ENCODE measurements around the gene TET2. TPM values are rescaled to one million over a fixed set of nuclear protein-coding genes. Genes with fewer than 3 reads are reported as not detected.

The TET2 gene
- total and polyA plus RNA-seq, 2 donors from 2014 or later = 1.8 to 31.5 TPM

DNA sequence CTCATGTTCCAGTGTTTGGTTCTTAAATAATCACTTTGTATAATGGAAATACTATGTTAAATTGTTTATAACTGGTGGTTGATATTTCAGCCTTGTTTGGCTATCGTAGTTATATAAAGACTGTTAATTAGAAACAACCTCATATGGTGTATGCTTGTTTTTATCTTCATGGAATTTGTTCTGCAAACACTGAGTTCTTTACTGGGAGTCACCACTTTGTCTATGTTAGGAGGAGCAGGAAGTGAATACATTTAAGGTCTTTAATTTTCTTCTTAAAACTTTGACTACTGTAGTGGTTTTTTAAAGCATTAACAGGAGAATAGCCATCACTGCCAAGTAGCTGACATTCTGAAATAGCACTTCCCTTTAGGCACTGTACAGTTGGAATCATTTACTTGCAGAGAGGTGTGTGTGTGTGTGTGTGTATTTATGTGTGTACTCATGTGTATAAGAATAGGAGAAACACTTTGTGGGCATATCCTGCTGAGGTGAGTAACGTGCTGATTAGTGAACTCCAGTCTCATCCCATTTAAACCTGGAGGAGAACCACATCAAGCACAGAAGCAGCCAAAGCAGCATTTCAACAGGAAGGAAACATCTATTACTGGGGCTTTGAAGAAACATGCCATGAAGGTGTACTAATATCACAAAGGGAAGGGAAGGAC, 37.8 kb downstream of the TET2 start:
- H3K36me3 ChIP-seq (ENCODE audit: control insufficient read depth in 2 of 3, insufficient read depth in 3 of 3, low read length in 3 of 3) = no peaks in the 10 kb centered on the region
- DNase-seq (peak in 1 of 5 donors; percentile 19), FAIRE-seq (peak; percentile 6)
- TF ChIP-seq, protein P1, sequence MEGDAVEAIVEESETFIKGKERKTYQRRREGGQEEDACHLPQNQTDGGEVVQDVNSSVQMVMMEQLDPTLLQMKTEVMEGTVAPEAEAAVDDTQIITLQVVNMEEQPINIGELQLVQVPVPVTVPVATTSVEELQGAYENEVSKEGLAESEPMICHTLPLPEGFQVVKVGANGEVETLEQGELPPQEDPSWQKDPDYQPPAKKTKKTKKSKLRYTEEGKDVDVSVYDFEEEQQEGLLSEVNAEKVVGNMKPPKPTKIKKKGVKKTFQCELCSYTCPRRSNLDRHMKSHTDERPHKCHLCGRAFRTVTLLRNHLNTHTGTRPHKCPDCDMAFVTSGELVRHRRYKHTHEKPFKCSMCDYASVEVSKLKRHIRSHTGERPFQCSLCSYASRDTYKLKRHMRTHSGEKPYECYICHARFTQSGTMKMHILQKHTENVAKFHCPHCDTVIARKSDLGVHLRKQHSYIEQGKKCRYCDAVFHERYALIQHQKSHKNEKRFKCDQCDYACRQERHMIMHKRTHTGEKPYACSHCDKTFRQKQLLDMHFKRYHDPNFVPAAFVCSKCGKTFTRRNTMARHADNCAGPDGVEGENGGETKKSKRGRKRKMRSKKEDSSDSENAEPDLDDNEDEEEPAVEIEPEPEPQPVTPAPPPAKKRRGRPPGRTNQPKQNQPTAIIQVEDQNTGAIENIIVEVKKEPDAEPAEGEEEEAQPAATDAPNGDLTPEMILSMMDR (IDR thresholded peaks at IDR 0.05; ENCODE audit: borderline replicate concordance, extremely low read depth, insufficient read depth) = no peak
- H3K27me3 ChIP-seq (ENCODE audit: control insufficient read depth, insufficient read depth, low read length) = no peaks in the 10 kb centered on the region
- no peaks in the 10 kb centered on the region for H3K9me3 ChIP-seq (ENCODE audit: control insufficient read depth in 2 of 3, insufficient read depth in 1 of 3, low read length in 3 of 3)
- H3K9ac ChIP-seq (ENCODE audit: low read length in 3 of 3) = no peak overlapping the region
- no peak overlapping the region for H3K27ac ChIP-seq (ENCODE audit: low read depth in 2 of 2, low read length in 2 of 2)
- intact Hi-C loops (cut with DNase I) = no loop called here
- no peak overlapping the region for H3K4me3 ChIP-seq (ENCODE audit: low read length in 3 of 3)
- peaks cover 0 to 7% (median 0%) of the 10 kb centered on the region in 3 donors for H3K4me1 ChIP-seq (ENCODE audit: control insufficient read depth in 2 of 3, insufficient read depth in 2 of 3, low read depth in 1 of 3, low read length in 3 of 3)

DNA sequence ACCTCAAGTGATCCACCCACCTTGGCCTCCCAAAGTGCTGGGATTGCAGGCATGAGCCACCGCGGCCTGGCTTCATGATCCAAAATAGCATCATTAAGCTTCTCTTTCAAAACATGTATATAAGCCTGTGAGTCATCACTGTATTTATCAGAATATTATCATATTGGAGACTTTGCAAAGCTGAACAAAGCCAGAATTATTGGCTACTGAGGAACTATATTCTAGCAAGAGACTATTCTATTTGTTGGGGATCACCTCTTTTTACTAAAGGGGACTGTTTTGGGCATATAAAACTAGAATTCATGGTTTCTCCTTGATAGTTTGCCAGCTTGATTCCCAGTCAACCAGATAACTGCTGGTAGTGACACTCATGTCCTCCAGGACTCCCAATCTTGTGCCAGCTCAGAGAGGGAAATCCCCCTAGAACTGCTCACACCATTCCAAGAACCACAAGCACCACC, 40.1 kb downstream of the TET2 start:
- DNase-seq = no peak
- no peak for FAIRE-seq
- intact Hi-C loops (cut with DNase I) = no loop called here

DNA sequence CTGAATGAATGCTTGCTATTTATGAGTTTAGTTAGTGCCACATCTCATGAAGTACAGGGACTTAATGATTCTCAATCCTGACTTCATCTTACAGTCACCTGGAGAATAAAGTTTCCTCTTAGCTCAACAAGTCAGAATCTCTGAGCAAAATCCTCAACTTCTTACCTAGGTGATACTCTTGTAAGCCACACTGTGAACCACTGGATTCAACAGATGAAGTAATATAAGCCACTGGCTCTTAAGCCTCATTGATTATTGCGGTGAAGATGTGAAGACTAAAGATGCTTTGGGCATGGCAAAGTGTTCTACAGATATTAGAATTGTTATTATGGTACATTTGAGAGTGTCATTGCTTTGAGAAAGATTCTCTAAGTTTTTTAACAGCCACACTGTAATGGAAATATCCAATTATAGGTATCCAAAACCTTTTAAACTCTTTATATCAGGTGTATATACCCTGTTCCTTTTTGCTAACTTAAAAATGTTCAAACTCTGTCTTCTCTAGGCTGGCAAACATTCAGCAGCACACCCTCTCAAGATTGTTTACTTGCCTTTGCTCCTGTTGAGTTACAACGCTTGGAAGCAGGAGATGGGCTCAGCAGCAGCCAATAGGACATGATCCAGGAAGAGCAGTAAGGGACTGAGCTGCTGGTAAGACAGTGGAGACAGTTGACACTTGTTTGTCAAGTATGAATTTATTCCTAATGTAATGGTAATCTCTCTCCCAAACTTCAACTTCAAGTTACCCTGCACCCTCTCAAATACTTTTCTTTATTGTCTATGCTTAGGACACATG, 43.4 kb downstream of the TET2 start:
- intact Hi-C loops (cut with DNase I) = no loop called here
- no peaks in the 10 kb centered on the region for H3K27me3 ChIP-seq (ENCODE audit: control insufficient read depth, insufficient read depth, low read length)
- FAIRE-seq = no peak
- H3K4me1 ChIP-seq (ENCODE audit: control insufficient read depth in 2 of 3, insufficient read depth in 2 of 3, low read depth in 1 of 3, low read length in 3 of 3) = peaks cover 0 to 5% (median 4%) of the 10 kb centered on the region in 3 donors
- no peaks in the 10 kb centered on the region for H3K36me3 ChIP-seq (ENCODE audit: control insufficient read depth in 2 of 3, insufficient read depth in 3 of 3, low read length in 3 of 3)
- H3K27ac ChIP-seq (ENCODE audit: low read depth in 2 of 2, low read length in 2 of 2) = no peak overlapping the region
- no peak for DNase-seq
- H3K9me3 ChIP-seq (ENCODE audit: control insufficient read depth in 2 of 3, insufficient read depth in 1 of 3, low read length in 3 of 3) = no peaks in the 10 kb centered on the region
- no peak overlapping the region for H3K9ac ChIP-seq (ENCODE audit: low read length in 3 of 3)
- no peak overlapping the region for H3K4me3 ChIP-seq (ENCODE audit: low read length in 3 of 3)
- TF ChIP-seq, protein P1 (IDR thresholded peaks at IDR 0.05; ENCODE audit: borderline replicate concordance, extremely low read depth, insufficient read depth) = no peak

More for the DNA sequence above, 40.1 kb downstream of the TET2 start:
- TF ChIP-seq, protein P1 (IDR thresholded peaks at IDR 0.05; ENCODE audit: borderline replicate concordance, extremely low read depth, insufficient read depth) = no peak
- Histone ChIP-seq H3K4me3 (ENCODE audit: low read length in 3 of 3) (no peak overlapping the region), H3K4me1 (ENCODE audit: control insufficient read depth in 2 of 3, insufficient read depth in 2 of 3, low read depth in 1 of 3, low read length in 3 of 3) (peaks cover 0 to 8% (median 2%) of the 10 kb centered on the region in 3 donors), H3K27ac (ENCODE audit: low read depth in 2 of 2, low read length in 2 of 2) (no peak overlapping the region), H3K9ac (ENCODE audit: low read length in 3 of 3) (no peak overlapping the region), H3K9me3 (ENCODE audit: control insufficient read depth in 2 of 3, insufficient read depth in 1 of 3, low read length in 3 of 3) (no peaks in the 10 kb centered on the region), H3K36me3 (ENCODE audit: control insufficient read depth in 2 of 3, insufficient read depth in 3 of 3, low read length in 3 of 3) (no peaks in the 10 kb centered on the region), H3K27me3 (ENCODE audit: control insufficient read depth, insufficient read depth, low read length) (no peaks in the 10 kb centered on the region)
